OCI-LY3 (cell line): Measurements from ENCODE around the gene CATSPERE.

Experiments
- CTCF ChIP-seq: fragments of 200-600, 300-600 bp; sonication (generic); IDR thresholded peaks from 2 replicates; pipeline ENCODE4 v1.5.1; 2014; ENCODE audit warnings: antibody characterized with exemption, low read length, low read depth
- EZH2phosphoT487 ChIP-seq: fragments of 200-600 bp; shearing (Covaris generic); IDR thresholded peaks from 2 replicates; pipeline ENCODE4 v1.6.1; 2018; ENCODE audit warnings: antibody characterized with exemption, mixed run types, low read depth

- TF ChIP-seq CTCF, result no peak
- no peak for TF ChIP-seq EZH2phosphoT487
Observed at GRCh38 chr1:244413736-244414135, 47.3 kb upstream of the CATSPERE start.
